T-helper 2 cell treated with Interferon-gamma antibody and Interleukin-4, amounts not matched to agents 5 μg/mL and 100 μg/mL, for 36 hours (primary cell): ENCODE data around the gene MCF2L2.
A peak's percentile ranks its signal among the peaks of the same experiment; 100 is the strongest.

Source experiments
- DNase-seq: peaks from one replicate; pipeline ENCODE4 v3.0.0; 2021; ENCODE audit warnings: low spot score
- H3K27ac Mint-ChIP-seq: one replicate; pipeline ENCODE4 v1.8.0; 2021; ENCODE audit warnings: mild to moderate bottlenecking, mixed read lengths
- H3K27me3 Mint-ChIP-seq: one replicate; pipeline ENCODE4 v1.8.0; 2021; ENCODE audit warnings: low read depth, mixed read lengths
- H3K36me3 Mint-ChIP-seq: one replicate; pipeline ENCODE4 v1.8.0; 2021; ENCODE audit warnings: low read depth, mixed read lengths
- H3K4me1 Mint-ChIP-seq: one replicate; pipeline ENCODE4 v1.8.0; 2021; ENCODE audit warnings: low read depth, mixed read lengths
- H3K4me3 Mint-ChIP-seq: one replicate; pipeline ENCODE4 v1.8.0; 2022; ENCODE audit warnings: mild to moderate bottlenecking, moderate library complexity, mixed read lengths
- H3K9me3 Mint-ChIP-seq: one replicate; pipeline ENCODE4 v1.8.0; 2021; ENCODE audit warnings: mixed read lengths

Gene MCF2L2

DNA sequence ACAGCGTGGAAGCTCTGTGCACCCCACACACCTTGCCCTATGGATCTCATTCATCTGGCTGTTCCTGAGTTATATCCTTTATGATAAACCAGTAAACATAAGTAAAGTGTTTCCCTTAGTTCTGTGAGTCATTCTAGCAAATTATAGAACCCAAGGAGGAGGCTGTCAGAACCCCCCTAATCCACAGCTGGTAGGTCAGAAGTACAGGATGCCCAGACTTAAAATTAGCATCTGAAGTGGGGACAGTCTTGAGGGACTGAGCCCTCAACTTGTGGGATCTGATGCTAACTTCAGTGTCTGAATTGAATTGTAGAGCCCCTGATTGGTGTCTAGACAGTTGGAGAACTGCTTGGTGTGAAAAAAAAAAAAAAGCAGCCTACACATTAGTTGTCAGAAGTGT is 100.3 kb downstream of the MCF2L2 start:
- Mint-ChIP-seq H3K27me3 (no peaks in the 10 kb centered on the region), H3K27ac (no peak overlapping the region), H3K4me3 (no peak overlapping the region), H3K36me3 (no peaks in the 10 kb centered on the region), H3K4me1 (peaks cover 16% of the 10 kb centered on the region), H3K9me3 (no peaks in the 10 kb centered on the region)
- DNase-seq = no peak

- Mint-ChIP-seq H3K4me1 (peaks cover 16% of the 10 kb centered on the region), H3K9me3 (no peaks in the 10 kb centered on the region), H3K36me3 (no peaks in the 10 kb centered on the region), H3K27ac (no peak overlapping the region), H3K27me3 (no peaks in the 10 kb centered on the region), H3K4me3 (no peak overlapping the region)
- DNase-seq = no peak
Observed at GRCh38 chr3:183327343-183327742, 101.1 kb downstream of the MCF2L2 start.

- Mint-ChIP-seq H3K27me3 (no peaks in the 10 kb centered on the region), H3K36me3 (no peaks in the 10 kb centered on the region), H3K4me3 (no peak overlapping the region), H3K9me3 (no peaks in the 10 kb centered on the region), H3K27ac (peak overlapping the region; percentile 8), H3K4me1 (peaks cover 17% of the 10 kb centered on the region)
- no peak for DNase-seq
Observed at GRCh38 chr3:183324083-183324482, 104.3 kb downstream of the MCF2L2 start.

DNA sequence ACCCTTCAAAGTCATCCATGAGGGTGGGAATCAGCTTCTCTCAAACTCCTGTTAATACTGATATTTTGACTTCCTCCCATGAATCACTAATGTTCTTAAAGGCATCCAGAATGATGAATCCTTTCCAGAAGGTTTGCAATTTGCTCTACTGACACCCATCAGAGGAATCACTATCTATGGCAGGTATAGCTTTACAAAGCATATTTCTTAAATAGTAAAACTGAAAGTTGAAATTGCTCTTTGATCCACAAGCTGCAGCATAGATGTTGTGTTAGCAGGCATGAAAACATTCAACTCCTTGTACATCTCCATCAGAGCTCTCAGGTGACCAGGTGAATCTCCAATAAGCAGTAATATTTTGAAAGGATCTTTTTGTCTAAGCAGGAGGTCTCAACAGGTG is 109.0 kb downstream of the MCF2L2 start:
- Mint-ChIP-seq H3K4me3 (peak overlapping the region; percentile 71), H3K4me1 (peaks cover 15% of the 10 kb centered on the region), H3K36me3 (no peaks in the 10 kb centered on the region), H3K9me3 (no peaks in the 10 kb centered on the region), H3K27me3 (no peaks in the 10 kb centered on the region), H3K27ac (peak overlapping the region; percentile 41)
- no peak for DNase-seq

DNA sequence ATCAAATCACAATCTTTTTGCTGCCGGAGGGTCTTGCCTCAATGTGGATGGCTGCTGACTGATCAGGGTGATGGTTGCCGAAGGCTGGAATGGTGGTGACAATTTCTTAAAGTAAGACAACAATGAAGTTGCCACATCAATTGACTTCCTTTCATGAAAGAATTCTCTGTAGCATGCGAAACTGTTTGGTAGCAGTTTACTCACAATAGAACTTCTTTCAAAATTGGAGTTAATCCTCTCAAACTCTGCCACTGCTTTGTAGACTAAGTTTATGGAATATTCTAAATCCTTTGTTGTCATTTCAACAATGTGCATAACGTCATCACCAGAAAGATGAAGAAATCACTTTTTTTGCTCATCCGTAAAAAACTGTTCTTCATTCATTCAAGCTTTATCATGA is 109.5 kb downstream of the MCF2L2 start:
- Mint-ChIP-seq H3K9me3 (no peaks in the 10 kb centered on the region), H3K27ac (peak overlapping the region; percentile 41), H3K4me3 (peak overlapping the region; percentile 71), H3K36me3 (no peaks in the 10 kb centered on the region), H3K27me3 (no peaks in the 10 kb centered on the region), H3K4me1 (peaks cover 13% of the 10 kb centered on the region)
- no peak for DNase-seq

GRCh38 chr3:183317886-183318865 is 110.2 kb downstream of the MCF2L2 start:
- H3K9me3 Mint-ChIP-seq = no peaks in the 10 kb centered on the region
- no peak for DNase-seq
- no peak overlapping the region for H3K4me3 Mint-ChIP-seq
- H3K4me1 Mint-ChIP-seq = peaks cover 13% of the 10 kb centered on the region
- H3K27me3 Mint-ChIP-seq = no peaks in the 10 kb centered on the region
- H3K27ac Mint-ChIP-seq = no peak overlapping the region
- H3K36me3 Mint-ChIP-seq = no peaks in the 10 kb centered on the region

- no peak overlapping the region for H3K27ac Mint-ChIP-seq
- peaks cover 13% of the 10 kb centered on the region for H3K4me1 Mint-ChIP-seq
- no peaks in the 10 kb centered on the region for H3K27me3 Mint-ChIP-seq
- no peaks in the 10 kb centered on the region for H3K36me3 Mint-ChIP-seq
- H3K4me3 Mint-ChIP-seq = no peak overlapping the region
- no peak for DNase-seq
- no peaks in the 10 kb centered on the region for H3K9me3 Mint-ChIP-seq
Observed at GRCh38 chr3:183317271-183317670, 111.1 kb downstream of the MCF2L2 start.

DNA sequence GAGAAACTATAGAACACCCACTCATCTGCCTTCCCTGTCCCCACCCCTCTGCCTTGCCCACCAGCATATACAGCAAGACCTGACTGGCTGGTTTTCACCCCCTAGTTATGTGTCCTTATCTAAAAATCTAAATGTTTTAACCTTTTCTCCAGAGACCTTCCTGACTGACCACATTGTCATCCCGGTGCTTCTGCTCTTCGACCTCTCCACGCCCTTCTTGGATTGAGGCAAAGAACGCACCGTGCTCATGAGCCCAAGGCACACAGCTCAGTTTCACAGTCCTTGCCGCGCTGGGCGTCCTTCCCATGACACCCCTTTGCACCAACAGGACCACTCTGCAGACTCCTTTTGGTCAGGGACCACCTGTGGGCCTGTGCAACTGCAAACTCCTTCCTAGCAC is 112.7 kb downstream of the MCF2L2 start:
- no peaks in the 10 kb centered on the region for H3K36me3 Mint-ChIP-seq
- H3K4me3 Mint-ChIP-seq = no peak overlapping the region
- H3K9me3 Mint-ChIP-seq = no peaks in the 10 kb centered on the region
- H3K4me1 Mint-ChIP-seq = peaks cover 13% of the 10 kb centered on the region
- H3K27me3 Mint-ChIP-seq = no peaks in the 10 kb centered on the region
- DNase-seq = no peak
- no peak overlapping the region for H3K27ac Mint-ChIP-seq

GRCh38 chr3:183313764-183314163 is 114.7 kb downstream of the MCF2L2 start:
- Mint-ChIP-seq H3K4me1 (peaks cover 1% of the 10 kb centered on the region), H3K4me3 (no peak overlapping the region), H3K27ac (no peak overlapping the region), H3K27me3 (no peaks in the 10 kb centered on the region), H3K36me3 (peaks cover 3% of the 10 kb centered on the region), H3K9me3 (no peaks in the 10 kb centered on the region)
- no peak for DNase-seq

DNA sequence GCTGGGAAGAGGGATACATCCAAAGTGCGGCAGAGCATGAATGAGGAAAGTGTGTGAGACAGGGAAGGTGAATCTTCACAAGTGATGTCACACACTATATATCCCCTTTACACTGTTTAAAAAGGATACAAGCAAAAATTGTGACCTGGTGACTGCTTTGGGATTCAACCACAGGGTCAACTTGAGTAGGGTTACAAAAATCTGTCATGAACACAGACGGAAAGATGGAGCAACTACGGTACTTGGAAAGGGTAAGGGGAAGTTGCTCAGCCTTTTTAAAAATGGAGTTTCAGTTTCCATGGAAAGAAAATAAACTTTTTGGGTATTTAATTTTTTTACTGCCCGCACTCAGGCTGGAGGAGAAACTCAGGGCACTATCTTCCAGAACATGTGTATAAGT is 115.1 kb downstream of the MCF2L2 start:
- no peak overlapping the region for H3K27ac Mint-ChIP-seq
- H3K4me1 Mint-ChIP-seq = no peaks in the 10 kb centered on the region
- DNase-seq = no peak
- no peaks in the 10 kb centered on the region for H3K9me3 Mint-ChIP-seq
- no peaks in the 10 kb centered on the region for H3K27me3 Mint-ChIP-seq
- peaks cover 3% of the 10 kb centered on the region for H3K36me3 Mint-ChIP-seq
- H3K4me3 Mint-ChIP-seq = no peak overlapping the region

- H3K9me3 Mint-ChIP-seq = no peaks in the 10 kb centered on the region
- peaks cover 6% of the 10 kb centered on the region for H3K4me1 Mint-ChIP-seq
- DNase-seq = no peak
- no peak overlapping the region for H3K27ac Mint-ChIP-seq
- no peaks in the 10 kb centered on the region for H3K27me3 Mint-ChIP-seq
- H3K4me3 Mint-ChIP-seq = no peak overlapping the region
- H3K36me3 Mint-ChIP-seq = peaks cover 5% of the 10 kb centered on the region
Observed at GRCh38 chr3:183312433-183312832, 116.0 kb downstream of the MCF2L2 start.

- Mint-ChIP-seq H3K4me3 (no peak overlapping the region), H3K4me1 (peaks cover 21% of the 10 kb centered on the region), H3K9me3 (no peaks in the 10 kb centered on the region), H3K27me3 (no peaks in the 10 kb centered on the region), H3K27ac (no peak overlapping the region), H3K36me3 (peaks cover 5% of the 10 kb centered on the region)
- no peak for DNase-seq
Observed at GRCh38 chr3:183310936-183311335, 117.5 kb downstream of the MCF2L2 start.

DNA sequence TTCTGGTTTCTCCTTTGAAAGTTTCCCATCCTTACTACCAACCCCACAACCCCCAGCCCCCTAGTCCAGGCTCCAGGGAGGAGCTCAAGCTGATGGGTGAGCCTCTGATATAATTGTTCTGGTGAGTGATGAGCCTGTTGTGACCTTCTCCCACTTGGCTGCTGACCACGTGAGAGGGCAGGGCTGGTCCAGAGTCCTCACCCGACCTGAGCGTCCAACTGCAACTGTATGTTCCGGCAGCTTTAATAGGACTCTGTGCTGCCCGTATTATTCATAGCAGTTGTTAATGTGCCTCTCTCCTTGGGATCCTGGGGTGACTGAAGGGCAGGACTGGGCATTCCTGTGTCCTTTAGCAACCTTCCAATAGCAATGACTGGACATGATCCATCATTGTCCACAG is 119.1 kb downstream of the MCF2L2 start:
- Mint-ChIP-seq H3K27ac (no peak overlapping the region), H3K4me1 (peaks cover 21% of the 10 kb centered on the region), H3K36me3 (peaks cover 5% of the 10 kb centered on the region), H3K27me3 (no peaks in the 10 kb centered on the region), H3K4me3 (no peak overlapping the region), H3K9me3 (no peaks in the 10 kb centered on the region)
- DNase-seq = no peak

DNA sequence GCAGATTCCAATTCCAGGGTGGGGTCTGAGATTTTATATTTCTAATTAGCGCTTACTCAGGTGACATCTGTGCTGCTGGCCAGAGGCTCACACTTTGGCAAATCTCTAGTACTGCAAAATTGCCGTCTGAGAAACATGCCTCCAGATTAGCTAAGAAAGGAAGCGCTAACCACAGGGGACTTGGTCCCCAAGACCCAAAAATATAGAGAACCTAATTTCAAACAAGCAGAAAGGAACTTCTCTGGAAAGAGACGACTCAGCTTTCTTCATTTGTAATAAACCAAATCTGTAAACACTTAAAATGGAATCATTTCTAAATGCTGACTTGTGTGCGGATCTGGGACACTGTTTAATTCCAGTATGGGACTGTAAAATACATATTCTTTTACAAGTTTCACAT is 119.7 kb downstream of the MCF2L2 start:
- no peak overlapping the region for H3K4me3 Mint-ChIP-seq
- H3K9me3 Mint-ChIP-seq = no peaks in the 10 kb centered on the region
- no peak for DNase-seq
- peaks cover 21% of the 10 kb centered on the region for H3K4me1 Mint-ChIP-seq
- H3K27me3 Mint-ChIP-seq = no peaks in the 10 kb centered on the region
- peaks cover 5% of the 10 kb centered on the region for H3K36me3 Mint-ChIP-seq
- H3K27ac Mint-ChIP-seq = no peak overlapping the region

GRCh38 chr3:183307749-183308148 is 120.7 kb downstream of the MCF2L2 start:
- no peak for DNase-seq
- Mint-ChIP-seq H3K4me1 (peaks cover 21% of the 10 kb centered on the region), H3K36me3 (peaks cover 5% of the 10 kb centered on the region), H3K4me3 (no peak overlapping the region), H3K9me3 (no peaks in the 10 kb centered on the region), H3K27ac (peak overlapping the region; percentile 33), H3K27me3 (no peaks in the 10 kb centered on the region)
